NCI-H748 treated with DMSO at 0.1 percent for 48 hours (cell line): ENCODE measurements around the gene ACOT2.

Experiments used
- DNase-seq: peaks from one replicate; lab custom pipeline; 2025; lab: John Stamatoyannopoulos, UW

ACOT2 gene

GRCh38 chr14:73613419-73613963 is 44.5 kb downstream of the ACOT2 start:
- no peak for DNase-seq

GRCh38 chr14:73616831-73617230 is 47.8 kb downstream of the ACOT2 start:
- DNase-seq = no peak

- DNase-seq = no peak
Observed at GRCh38 chr14:73619524-73619923, 50.5 kb downstream of the ACOT2 start.

GRCh38 chr14:73620268-73620667 is 51.3 kb downstream of the ACOT2 start:
- no peak for DNase-seq

GRCh38 chr14:73623504-73624054 is 54.6 kb downstream of the ACOT2 start:
- no peak for DNase-seq
